GM23338 (cell line): Measurements from ENCODE around the gene POLK. TPM values are rescaled to one million over a fixed set of nuclear protein-coding genes. Genes with fewer than 3 reads are reported as not detected.

ENCODE experiments used
- ATAC-seq: fragments of 200-7000 bp; cut with Tn5 transposase; 3 replicates; pipeline ENCODE4 v1.9.1; 2020
- DNase-seq: peaks from one replicate; pipeline ENCODE4 v3.0.0-alpha.2; 2015; ENCODE audit warnings: low spot score
- H2AFZ ChIP-seq: fragments of 200-600 bp; sonication (generic); 2 replicates; pipeline ENCODE4 v1.8.0; 2016; ENCODE audit warnings: antibody characterized with exemption, mild to moderate bottlenecking, moderate library complexity
- H3F3A ChIP-seq: fragments of 200-600 bp; sonication (generic); replicated peaks from 2 replicates; pipeline ENCODE4 v1.8.0; 2017; ENCODE audit warnings: antibody characterized with exemption, mixed run types, low read depth
- H3K27ac ChIP-seq: fragments of 200-600 bp; sonication (generic); 2 replicates; pipeline ENCODE4 v1.6.1; 2016; ENCODE audit warnings: low read depth
- H3K27me3 ChIP-seq: fragments of 200-600 bp; sonication (generic); 2 replicates; pipeline ENCODE4 v1.8.0; 2016; ENCODE audit warnings: mild to moderate bottlenecking, mixed run types, moderate library complexity; ENCODE audit not compliant: insufficient read depth
- H3K36me3 ChIP-seq: fragments of 200-600 bp; sonication (generic); 2 replicates; pipeline ENCODE4 v1.8.0; 2016; ENCODE audit warnings: mild to moderate bottlenecking; ENCODE audit not compliant: insufficient read depth
- H3K4me1 ChIP-seq: fragments of 200-600 bp; sonication (generic); 2 replicates; pipeline ENCODE4 v1.8.0; 2016; ENCODE audit warnings: mild to moderate bottlenecking, moderate library complexity; ENCODE audit not compliant: insufficient read depth
- H3K4me2 ChIP-seq: fragments of 200-600 bp; sonication (generic); 2 replicates; pipeline ENCODE4 v1.7.1; 2017; ENCODE audit warnings: mixed run types
- H3K4me3 ChIP-seq: fragments of 200-600 bp; sonication (generic); 2 replicates; pipeline ENCODE4 v1.6.1; 2016; ENCODE audit warnings: mixed run types
- H3K79me2 ChIP-seq: fragments of 200-600 bp; sonication (generic); replicated peaks from 2 replicates; pipeline ENCODE4 v1.8.0; 2017; ENCODE audit warnings: mild to moderate bottlenecking; ENCODE audit not compliant: insufficient read depth
- H3K9me2 ChIP-seq: fragments of 200-600 bp; sonication (generic); 2 replicates; pipeline ENCODE4 v1.8.0; 2017; ENCODE audit not compliant: insufficient read depth
- H4K20me1 ChIP-seq: fragments of 200-600 bp; sonication (generic); replicated peaks from 2 replicates; pipeline ENCODE4 v1.8.0; 2017; ENCODE audit warnings: mild to moderate bottlenecking; ENCODE audit not compliant: insufficient read depth
- H3K27ac Mint-ChIP-seq: 2 replicates; pipeline ENCODE4 v1.8.0; 2020; ENCODE audit warnings: inconsistent platforms, mild to moderate bottlenecking, moderate library complexity, mixed read lengths
- H3K27me3 Mint-ChIP-seq: 3 replicates; pipeline ENCODE4 v1.8.0; 2022; ENCODE audit warnings: low read depth, mild to moderate bottlenecking, moderate library complexity, mixed read lengths, inconsistent platforms; ENCODE audit not compliant: insufficient read depth, poor library complexity
- H3K36me3 Mint-ChIP-seq: 3 replicates; pipeline ENCODE4 v1.8.0; 2021; ENCODE audit warnings: low read depth, mild to moderate bottlenecking, inconsistent platforms, moderate library complexity, mixed read lengths
- H3K4me1 Mint-ChIP-seq: 3 replicates; pipeline ENCODE4 v1.8.0; 2020; ENCODE audit warnings: mild to moderate bottlenecking, inconsistent platforms, mixed read lengths
- H3K4me3 Mint-ChIP-seq: 3 replicates; pipeline ENCODE4 v1.8.0; 2021; ENCODE audit warnings: moderate library complexity, mild to moderate bottlenecking, inconsistent platforms, mixed read lengths
- H3K9me3 Mint-ChIP-seq: 3 replicates; pipeline ENCODE4 v1.8.0; 2020; ENCODE audit warnings: moderate library complexity, mild to moderate bottlenecking, inconsistent platforms, mixed read lengths
- CREB1 ChIP-seq: fragments of 250-450 bp; sonication (Bioruptor Pico); IDR thresholded peaks from 2 replicates; pipeline ENCODE4 v1.5.0; 2020; ENCODE audit warnings: low read depth, mild to moderate bottlenecking, moderate library complexity
- ETS1 ChIP-seq: IDR thresholded peaks from 2 replicates; pipeline ENCODE4 v1.6.1; 2016; ENCODE audit warnings: antibody characterized with exemption
- EZH2 ChIP-seq: fragments of 200-600 bp; sonication (generic); IDR thresholded peaks from one replicate; pipeline ENCODE4 v1.8.0; 2017; ENCODE audit warnings: antibody characterized with exemption, mild to moderate bottlenecking, low read depth; ENCODE audit not compliant: unreplicated experiment
- JUNB ChIP-seq: IDR thresholded peaks from one replicate; pipeline ENCODE4 v1.6.1; 2016; ENCODE audit warnings: antibody characterized with exemption; ENCODE audit not compliant: unreplicated experiment
- NANOG ChIP-seq: IDR thresholded peaks from 2 replicates; pipeline ENCODE4 v1.6.1; 2016; ENCODE audit warnings: antibody characterized with exemption, borderline replicate concordance
- POLR2AphosphoS5 ChIP-seq: IDR thresholded peaks from 2 replicates; pipeline ENCODE4 v1.6.1; 2016; ENCODE audit warnings: antibody characterized with exemption, low read depth
- STAT1 ChIP-seq: IDR thresholded peaks from one replicate; pipeline ENCODE4 v1.6.1; 2016; ENCODE audit warnings: antibody characterized with exemption; ENCODE audit not compliant: unreplicated experiment
- ZNF331 ChIP-seq: fragments of 250-450 bp; sonication (Bioruptor Pico); IDR thresholded peaks from 2 replicates; pipeline ENCODE4 v1.5.0; 2020; ENCODE audit warnings: low read depth, mild to moderate bottlenecking, moderate library complexity
- polyA plus RNA-seq: library from polyadenylated mRNA; unstranded; fragments of >200 nt; fragmentation: Nextera tagmentation; extraction: Ambion mirVana; gene quantifications from 2 replicates; pipeline ENCODE4 v1.2.1, GENCODE V29; 2016
- total RNA-seq: library from RNA; depleted of rRNA; stranded (reverse); fragments of >200 nt; shearing (Covaris generic); gene quantifications from 2 replicates; pipeline ENCODE4 v1.2.3, GENCODE V29; 2014
- TF ChIP-seq, protein P1 (sequence below), 2 experiments: fragments of 200-600 bp in 1 of 2; sonication (generic) in 1 of 2; conservative IDR thresholded peaks; 2 replicates each; pipeline versions ENCODE4 v1.5.1 to v1.6.1; 2016 to 2017; ENCODE audit warnings: antibody characterized with exemption in 2 of 2, low read depth in 2 of 2, mild to moderate bottlenecking in 2 of 2, moderate library complexity in 1 of 2
- TF ChIP-seq, protein P2 (sequence below): fragments of 250-450 bp; sonication (Bioruptor Pico); IDR thresholded peaks from 2 replicates; pipeline ENCODE4 v1.5.0; 2020; ENCODE audit warnings: mild to moderate bottlenecking, moderate library complexity
- TF ChIP-seq, protein P3 (sequence below): IDR thresholded peaks from one replicate; pipeline ENCODE4 v1.6.1; 2018; ENCODE audit warnings: antibody characterized with exemption; ENCODE audit not compliant: unreplicated experiment

The POLK gene
- total and polyA plus RNA-seq, 2 experiments from 2014 or later, result 6.3 to 14.5 TPM

- DNase-seq, result no peak
- TF ChIP-seq, protein P1, sequence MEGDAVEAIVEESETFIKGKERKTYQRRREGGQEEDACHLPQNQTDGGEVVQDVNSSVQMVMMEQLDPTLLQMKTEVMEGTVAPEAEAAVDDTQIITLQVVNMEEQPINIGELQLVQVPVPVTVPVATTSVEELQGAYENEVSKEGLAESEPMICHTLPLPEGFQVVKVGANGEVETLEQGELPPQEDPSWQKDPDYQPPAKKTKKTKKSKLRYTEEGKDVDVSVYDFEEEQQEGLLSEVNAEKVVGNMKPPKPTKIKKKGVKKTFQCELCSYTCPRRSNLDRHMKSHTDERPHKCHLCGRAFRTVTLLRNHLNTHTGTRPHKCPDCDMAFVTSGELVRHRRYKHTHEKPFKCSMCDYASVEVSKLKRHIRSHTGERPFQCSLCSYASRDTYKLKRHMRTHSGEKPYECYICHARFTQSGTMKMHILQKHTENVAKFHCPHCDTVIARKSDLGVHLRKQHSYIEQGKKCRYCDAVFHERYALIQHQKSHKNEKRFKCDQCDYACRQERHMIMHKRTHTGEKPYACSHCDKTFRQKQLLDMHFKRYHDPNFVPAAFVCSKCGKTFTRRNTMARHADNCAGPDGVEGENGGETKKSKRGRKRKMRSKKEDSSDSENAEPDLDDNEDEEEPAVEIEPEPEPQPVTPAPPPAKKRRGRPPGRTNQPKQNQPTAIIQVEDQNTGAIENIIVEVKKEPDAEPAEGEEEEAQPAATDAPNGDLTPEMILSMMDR (conservative IDR thresholded peaks at IDR 0.05; ENCODE audit: low read depth in 2 of 2), result no peak
- no peak for TF ChIP-seq POLR2AphosphoS5
- TF ChIP-seq, protein P2, sequence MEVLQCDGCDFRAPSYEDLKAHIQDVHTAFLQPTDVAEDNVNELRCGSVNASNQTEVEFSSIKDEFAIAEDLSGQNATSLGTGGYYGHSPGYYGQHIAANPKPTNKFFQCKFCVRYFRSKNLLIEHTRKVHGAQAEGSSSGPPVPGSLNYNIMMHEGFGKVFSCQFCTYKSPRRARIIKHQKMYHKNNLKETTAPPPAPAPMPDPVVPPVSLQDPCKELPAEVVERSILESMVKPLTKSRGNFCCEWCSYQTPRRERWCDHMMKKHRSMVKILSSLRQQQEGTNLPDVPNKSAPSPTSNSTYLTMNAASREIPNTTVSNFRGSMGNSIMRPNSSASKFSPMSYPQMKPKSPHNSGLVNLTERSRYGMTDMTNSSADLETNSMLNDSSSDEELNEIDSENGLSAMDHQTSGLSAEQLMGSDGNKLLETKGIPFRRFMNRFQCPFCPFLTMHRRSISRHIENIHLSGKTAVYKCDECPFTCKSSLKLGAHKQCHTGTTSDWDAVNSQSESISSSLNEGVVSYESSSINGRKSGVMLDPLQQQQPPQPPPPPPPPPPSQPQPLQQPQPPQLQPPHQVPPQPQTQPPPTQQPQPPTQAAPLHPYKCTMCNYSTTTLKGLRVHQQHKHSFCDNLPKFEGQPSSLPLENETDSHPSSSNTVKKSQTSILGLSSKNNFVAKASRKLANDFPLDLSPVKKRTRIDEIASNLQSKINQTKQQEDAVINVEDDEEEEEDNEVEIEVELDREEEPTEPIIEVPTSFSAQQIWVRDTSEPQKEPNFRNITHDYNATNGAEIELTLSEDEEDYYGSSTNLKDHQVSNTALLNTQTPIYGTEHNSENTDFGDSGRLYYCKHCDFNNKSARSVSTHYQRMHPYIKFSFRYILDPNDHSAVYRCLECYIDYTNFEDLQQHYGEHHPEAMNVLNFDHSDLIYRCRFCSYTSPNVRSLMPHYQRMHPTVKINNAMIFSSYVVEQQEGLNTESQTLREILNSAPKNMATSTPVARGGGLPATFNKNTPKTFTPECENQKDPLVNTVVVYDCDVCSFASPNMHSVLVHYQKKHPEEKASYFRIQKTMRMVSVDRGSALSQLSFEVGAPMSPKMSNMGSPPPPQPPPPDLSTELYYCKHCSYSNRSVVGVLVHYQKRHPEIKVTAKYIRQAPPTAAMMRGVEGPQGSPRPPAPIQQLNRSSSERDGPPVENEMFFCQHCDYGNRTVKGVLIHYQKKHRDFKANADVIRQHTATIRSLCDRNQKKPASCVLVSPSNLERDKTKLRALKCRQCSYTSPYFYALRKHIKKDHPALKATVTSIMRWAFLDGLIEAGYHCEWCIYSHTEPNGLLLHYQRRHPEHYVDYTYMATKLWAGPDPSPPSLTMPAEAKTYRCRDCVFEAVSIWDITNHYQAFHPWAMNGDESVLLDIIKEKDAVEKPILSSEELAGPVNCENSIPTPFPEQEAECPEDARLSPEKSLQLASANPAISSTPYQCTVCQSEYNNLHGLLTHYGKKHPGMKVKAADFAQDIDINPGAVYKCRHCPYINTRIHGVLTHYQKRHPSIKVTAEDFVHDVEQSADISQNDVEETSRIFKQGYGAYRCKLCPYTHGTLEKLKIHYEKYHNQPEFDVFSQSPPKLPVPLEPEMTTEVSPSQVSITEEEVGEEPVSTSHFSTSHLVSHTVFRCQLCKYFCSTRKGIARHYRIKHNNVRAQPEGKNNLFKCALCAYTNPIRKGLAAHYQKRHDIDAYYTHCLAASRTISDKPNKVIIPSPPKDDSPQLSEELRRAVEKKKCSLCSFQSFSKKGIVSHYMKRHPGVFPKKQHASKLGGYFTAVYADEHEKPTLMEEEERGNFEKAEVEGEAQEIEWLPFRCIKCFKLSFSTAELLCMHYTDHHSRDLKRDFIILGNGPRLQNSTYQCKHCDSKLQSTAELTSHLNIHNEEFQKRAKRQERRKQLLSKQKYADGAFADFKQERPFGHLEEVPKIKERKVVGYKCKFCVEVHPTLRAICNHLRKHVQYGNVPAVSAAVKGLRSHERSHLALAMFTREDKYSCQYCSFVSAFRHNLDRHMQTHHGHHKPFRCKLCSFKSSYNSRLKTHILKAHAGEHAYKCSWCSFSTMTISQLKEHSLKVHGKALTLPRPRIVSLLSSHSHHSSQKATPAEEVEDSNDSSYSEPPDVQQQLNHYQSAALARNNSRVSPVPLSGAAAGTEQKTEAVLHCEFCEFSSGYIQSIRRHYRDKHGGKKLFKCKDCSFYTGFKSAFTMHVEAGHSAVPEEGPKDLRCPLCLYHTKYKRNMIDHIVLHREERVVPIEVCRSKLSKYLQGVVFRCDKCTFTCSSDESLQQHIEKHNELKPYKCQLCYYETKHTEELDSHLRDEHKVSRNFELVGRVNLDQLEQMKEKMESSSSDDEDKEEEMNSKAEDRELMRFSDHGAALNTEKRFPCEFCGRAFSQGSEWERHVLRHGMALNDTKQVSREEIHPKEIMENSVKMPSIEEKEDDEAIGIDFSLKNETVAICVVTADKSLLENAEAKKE (CRISPR knock-in tag), result no peak
- no peak for TF ChIP-seq STAT1
- no peak for TF ChIP-seq CREB1 (CRISPR knock-in tag)
- TF ChIP-seq, protein P3, sequence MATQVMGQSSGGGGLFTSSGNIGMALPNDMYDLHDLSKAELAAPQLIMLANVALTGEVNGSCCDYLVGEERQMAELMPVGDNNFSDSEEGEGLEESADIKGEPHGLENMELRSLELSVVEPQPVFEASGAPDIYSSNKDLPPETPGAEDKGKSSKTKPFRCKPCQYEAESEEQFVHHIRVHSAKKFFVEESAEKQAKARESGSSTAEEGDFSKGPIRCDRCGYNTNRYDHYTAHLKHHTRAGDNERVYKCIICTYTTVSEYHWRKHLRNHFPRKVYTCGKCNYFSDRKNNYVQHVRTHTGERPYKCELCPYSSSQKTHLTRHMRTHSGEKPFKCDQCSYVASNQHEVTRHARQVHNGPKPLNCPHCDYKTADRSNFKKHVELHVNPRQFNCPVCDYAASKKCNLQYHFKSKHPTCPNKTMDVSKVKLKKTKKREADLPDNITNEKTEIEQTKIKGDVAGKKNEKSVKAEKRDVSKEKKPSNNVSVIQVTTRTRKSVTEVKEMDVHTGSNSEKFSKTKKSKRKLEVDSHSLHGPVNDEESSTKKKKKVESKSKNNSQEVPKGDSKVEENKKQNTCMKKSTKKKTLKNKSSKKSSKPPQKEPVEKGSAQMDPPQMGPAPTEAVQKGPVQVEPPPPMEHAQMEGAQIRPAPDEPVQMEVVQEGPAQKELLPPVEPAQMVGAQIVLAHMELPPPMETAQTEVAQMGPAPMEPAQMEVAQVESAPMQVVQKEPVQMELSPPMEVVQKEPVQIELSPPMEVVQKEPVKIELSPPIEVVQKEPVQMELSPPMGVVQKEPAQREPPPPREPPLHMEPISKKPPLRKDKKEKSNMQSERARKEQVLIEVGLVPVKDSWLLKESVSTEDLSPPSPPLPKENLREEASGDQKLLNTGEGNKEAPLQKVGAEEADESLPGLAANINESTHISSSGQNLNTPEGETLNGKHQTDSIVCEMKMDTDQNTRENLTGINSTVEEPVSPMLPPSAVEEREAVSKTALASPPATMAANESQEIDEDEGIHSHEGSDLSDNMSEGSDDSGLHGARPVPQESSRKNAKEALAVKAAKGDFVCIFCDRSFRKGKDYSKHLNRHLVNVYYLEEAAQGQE, result no peak
- no peak for TF ChIP-seq ZNF331
- no peak for TF ChIP-seq JUNB
- TF ChIP-seq NANOG, result no peak
- TF ChIP-seq EZH2, result no peak
- no peak for TF ChIP-seq ETS1
- Histone ChIP-seq H3K9me2 (no peaks in the 10 kb centered on the region), H3K27ac (no peak overlapping the region), H3K79me2 (peaks cover 10% of the 10 kb centered on the region; the same call in 1 of the 2 replicates), H2AFZ (no peak overlapping the region), H3K36me3 (no peaks in the 10 kb centered on the region), H3K27me3 (no peaks in the 10 kb centered on the region), H3K4me2 (no peak overlapping the region), H3F3A (no peaks in the 10 kb centered on the region), H3K4me1 (no peaks in the 10 kb centered on the region), H4K20me1 (0 out of 2 replicates have a peak, but pooled peaks cover 4% of the 10 kb centered on the region), H3K4me3 (no peak overlapping the region)
- no peak for ATAC-seq
- Mint-ChIP-seq H3K4me3 (no peak overlapping the region), H3K9me3 (peaks cover 9% of the 10 kb centered on the region; the same call in 2 of the 3 replicates), H3K36me3 (peaks cover 11% of the 10 kb centered on the region; the same call in 2 of the 3 replicates), H3K4me1 (no peaks in the 10 kb centered on the region), H3K27ac (no peak overlapping the region), H3K27me3 (no peaks in the 10 kb centered on the region)
These were observed 17.5 kb downstream of the POLK start for GRCh38 chr5:75529185-75529584.
